ENCODE measurements around the gene MCM6.

Gene MCM6

DNA sequence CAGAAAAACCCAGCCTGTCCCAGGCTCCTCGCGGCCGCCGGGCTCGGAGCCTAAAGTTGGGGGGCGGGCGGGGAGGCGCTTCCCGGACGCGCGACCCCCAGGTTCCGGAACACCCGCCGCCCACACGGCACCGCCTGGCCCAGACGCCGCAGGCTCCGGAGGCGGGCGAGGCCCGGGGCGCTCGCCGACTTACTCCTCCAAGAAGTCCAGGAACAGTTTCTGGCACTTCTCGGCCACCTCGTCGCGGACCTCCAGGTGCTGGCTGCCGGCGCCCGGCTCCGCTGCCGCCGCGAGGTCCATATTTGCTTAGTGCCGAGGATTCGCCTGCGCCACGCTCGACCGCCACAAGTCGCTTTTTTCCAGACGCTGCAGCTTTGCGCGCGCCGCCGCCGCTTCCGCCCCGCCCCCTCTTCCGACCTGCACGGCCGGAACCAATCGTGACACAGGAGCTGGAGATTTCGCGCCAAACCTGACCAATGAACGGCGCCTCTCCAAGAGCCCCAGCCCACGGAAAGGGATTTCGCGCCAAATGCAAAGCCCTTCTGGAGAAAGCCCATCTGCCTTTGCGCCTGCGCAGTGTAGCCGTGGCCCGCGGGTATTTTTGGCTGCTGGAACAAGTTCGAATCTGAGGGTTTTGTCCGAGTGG lies at the start of gene MCM6:
MCM6 (minus strand) TSS at position 378 of the 646 bp plus-strand sequence; CDS start at position 300, 78 bp downstream.
- TF ChIP-seq, protein P1, sequence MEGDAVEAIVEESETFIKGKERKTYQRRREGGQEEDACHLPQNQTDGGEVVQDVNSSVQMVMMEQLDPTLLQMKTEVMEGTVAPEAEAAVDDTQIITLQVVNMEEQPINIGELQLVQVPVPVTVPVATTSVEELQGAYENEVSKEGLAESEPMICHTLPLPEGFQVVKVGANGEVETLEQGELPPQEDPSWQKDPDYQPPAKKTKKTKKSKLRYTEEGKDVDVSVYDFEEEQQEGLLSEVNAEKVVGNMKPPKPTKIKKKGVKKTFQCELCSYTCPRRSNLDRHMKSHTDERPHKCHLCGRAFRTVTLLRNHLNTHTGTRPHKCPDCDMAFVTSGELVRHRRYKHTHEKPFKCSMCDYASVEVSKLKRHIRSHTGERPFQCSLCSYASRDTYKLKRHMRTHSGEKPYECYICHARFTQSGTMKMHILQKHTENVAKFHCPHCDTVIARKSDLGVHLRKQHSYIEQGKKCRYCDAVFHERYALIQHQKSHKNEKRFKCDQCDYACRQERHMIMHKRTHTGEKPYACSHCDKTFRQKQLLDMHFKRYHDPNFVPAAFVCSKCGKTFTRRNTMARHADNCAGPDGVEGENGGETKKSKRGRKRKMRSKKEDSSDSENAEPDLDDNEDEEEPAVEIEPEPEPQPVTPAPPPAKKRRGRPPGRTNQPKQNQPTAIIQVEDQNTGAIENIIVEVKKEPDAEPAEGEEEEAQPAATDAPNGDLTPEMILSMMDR (IDR thresholded peaks at IDR 0.05; ENCODE audit: borderline replicate concordance, insufficient read depth, low read depth, low read length): no peak
- H3K4me3 ChIP-seq (ENCODE audit: low read depth, low read length): peak within 1 kb of the TSS; percentile 92

DNA sequence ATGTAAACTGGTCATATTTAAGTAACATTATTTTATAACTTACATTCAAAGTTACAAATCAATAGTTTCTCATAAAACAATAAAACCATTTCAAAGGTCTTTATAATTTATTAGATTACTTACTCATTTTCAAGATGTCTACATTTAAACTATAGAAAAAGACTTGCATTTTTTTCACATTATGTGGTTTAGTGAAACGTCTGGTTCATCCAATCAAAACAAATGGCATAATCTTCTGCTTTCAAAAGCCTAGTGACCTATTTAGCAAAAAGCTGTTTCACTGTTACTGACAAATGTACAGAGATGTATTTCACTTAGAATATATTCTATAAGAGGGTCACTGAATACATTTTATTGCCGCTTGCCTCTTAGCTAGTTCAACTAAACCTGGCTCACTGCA lies 49.3 kb upstream of the MCM6 start:
- TF ChIP-seq, protein P1 (IDR thresholded peaks at IDR 0.05; ENCODE audit: borderline replicate concordance, insufficient read depth, low read depth, low read length): no peak
- no peak overlapping the region for H3K4me3 ChIP-seq (ENCODE audit: low read depth, low read length)

DNA sequence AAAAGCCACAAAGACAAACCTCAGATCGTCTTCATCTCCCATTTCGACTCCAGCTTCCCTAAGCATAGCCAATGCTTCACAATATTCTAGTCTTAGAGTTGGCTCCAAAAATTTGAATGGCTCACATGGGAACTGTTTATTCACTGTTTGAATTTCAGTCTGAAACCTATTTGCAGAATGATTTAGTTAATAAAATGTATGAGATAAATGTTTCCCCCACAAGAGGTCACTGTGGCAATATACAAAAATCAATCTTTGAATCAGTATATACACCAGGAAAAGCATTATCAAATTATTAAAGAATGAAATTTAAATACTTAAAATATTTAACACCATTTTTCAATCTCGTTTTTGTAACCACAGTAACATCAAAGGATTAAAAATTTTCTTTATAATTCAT lies 40.0 kb upstream of the MCM6 start:
- no peak overlapping the region for H3K4me3 ChIP-seq (ENCODE audit: low read depth, low read length)
- TF ChIP-seq, protein P1 (IDR thresholded peaks at IDR 0.05; ENCODE audit: borderline replicate concordance, insufficient read depth, low read depth, low read length): no peak

DNA sequence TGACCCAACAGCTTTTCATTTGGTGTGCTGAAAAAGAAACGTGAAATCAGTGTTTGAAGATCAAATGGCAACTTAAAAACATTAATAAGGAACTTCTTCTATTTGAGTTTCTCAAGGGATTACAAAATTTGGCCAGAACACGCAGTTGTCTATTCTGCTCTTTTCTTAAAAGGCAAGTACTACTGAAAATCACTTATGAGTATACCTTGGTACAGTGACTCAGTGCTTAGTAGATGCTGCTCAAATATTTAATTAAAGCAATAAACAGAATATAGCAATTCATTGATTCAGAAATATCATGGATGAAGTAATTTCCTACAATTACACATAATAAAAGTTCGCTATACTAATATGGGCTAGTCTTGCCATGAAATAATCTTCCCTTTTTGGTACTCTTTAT lies 38.2 kb upstream of the MCM6 start:
- TF ChIP-seq, protein P1 (IDR thresholded peaks at IDR 0.05; ENCODE audit: borderline replicate concordance, insufficient read depth, low read depth, low read length): no peak
- no peak overlapping the region for H3K4me3 ChIP-seq (ENCODE audit: low read depth, low read length)

DNA sequence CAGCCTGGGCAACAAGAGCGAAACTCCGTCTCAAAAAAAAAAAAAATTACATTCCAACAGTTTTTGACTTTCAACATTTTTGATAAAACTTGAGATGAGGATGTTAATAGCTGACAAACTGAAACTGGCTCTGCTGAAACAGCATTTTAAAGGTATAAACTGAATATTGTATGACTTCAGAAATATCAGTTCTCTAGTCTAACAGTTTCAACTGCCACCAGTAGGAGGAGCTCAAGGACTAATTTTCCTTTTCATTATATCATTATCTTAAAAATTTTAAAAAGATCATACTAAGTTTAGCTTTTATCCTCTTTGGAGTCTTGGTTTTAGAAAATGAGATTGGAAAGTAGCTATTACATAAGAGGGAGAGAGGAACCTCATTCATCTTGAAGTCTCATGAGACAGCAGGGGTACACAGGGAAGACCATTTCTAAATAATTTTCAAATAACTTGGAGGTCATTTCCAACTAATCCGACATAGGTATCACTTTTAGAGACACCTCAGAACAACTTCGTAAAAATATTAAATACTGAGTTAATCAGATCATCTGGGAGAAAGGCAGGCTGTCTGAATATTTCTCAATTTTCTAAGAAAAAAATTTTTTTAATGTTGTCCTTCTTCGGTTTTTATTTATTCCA lies 37.6 kb upstream of the MCM6 start:
- TF ChIP-seq, protein P1 (IDR thresholded peaks at IDR 0.05; ENCODE audit: borderline replicate concordance, insufficient read depth, low read depth, low read length): peak; percentile 44; the same call in 1 of the 2 replicates
- H3K4me3 ChIP-seq (ENCODE audit: low read depth, low read length): no peak overlapping the region

DNA sequence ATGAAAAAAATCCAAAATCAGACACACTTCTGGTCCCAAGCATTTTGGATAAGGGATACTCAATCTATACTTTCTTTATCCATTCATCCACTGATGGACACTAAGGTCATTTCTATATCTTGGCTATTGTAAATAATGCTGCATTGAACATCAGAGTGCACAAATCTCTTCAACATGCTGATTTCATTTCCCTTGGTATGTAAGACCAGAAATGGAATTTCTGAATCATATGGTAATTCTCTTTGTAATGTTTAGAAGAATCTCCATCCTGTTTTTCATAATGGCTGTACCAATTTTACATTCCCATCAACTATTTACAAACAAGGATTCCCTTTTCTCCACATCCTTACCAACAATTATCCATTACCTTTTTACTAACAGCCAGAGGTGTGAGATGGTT lies 33.7 kb upstream of the MCM6 start:
- TF ChIP-seq, protein P1 (IDR thresholded peaks at IDR 0.05; ENCODE audit: borderline replicate concordance, insufficient read depth, low read depth, low read length): no peak
- H3K4me3 ChIP-seq (ENCODE audit: low read depth, low read length): no peak overlapping the region

DNA sequence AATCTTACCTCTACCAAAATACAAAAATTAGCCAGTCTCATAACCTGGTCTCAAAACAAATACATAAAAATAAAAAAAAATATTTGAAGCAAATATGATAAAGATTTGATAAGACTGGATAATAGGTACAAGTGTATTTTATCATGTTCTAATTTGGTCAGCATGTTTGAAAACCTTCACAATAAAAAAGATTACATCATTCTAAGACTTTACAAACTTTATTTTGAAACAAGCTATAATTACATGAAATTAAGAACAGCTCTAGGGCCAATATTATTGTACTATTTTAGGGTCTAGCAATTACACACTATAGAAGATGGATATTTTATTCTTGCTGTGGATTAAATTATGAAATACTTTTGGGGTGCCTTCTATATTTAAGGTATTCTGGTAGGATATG lies 29.4 kb upstream of the MCM6 start:
- TF ChIP-seq, protein P1 (IDR thresholded peaks at IDR 0.05; ENCODE audit: borderline replicate concordance, insufficient read depth, low read depth, low read length): no peak
- H3K4me3 ChIP-seq (ENCODE audit: low read depth, low read length): no peak overlapping the region

Data from GM12875 (cell line).